ENCODE data around the gene PCDHA7.
"Not testable (repeated sequence)": the region's sequence is repeated elsewhere in the genome, so short reads cannot be mapped to it uniquely, and the experiment has no call there.

The PCDHA7 gene, protein sequence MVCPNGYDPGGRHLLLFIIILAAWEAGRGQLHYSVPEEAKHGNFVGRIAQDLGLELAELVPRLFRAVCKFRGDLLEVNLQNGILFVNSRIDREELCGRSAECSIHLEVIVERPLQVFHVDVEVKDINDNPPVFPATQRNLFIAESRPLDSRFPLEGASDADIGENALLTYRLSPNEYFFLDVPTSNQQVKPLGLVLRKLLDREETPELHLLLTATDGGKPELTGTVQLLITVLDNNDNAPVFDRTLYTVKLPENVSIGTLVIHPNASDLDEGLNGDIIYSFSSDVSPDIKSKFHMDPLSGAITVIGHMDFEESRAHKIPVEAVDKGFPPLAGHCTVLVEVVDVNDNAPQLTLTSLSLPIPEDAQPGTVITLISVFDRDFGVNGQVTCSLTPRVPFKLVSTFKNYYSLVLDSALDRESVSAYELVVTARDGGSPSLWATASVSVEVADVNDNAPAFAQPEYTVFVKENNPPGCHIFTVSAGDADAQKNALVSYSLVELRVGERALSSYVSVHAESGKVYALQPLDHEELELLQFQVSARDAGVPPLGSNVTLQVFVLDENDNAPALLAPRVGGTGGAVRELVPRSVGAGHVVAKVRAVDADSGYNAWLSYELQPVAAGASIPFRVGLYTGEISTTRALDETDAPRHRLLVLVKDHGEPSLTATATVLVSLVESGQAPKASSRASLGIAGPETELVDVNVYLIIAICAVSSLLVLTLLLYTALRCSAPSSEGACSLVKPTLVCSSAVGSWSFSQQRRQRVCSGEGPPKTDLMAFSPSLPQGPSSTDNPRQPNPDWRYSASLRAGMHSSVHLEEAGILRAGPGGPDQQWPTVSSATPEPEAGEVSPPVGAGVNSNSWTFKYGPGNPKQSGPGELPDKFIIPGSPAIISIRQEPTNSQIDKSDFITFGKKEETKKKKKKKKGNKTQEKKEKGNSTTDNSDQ

DNA sequence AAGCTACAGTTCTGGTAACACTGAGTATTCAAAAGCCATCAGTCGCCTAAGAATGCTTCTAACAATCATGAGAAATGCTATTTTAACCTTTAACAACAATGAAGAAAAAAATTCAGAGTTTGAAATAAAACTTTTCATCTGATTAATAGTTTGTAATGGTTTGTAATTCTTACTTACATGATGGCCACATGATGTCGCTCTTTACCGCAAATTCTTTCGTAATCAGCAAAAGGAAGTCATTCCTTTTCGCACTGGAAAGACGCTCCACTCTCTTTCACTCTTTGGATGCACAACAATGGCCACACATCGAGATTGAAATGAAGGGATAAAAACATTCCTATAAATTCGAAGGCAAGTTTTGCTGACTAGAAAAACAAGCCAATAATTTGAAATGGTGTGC, at the start of gene PCDHA7:
TSS of gene PCDHA7 (plus strand) at position 277 of the 400 bp plus-strand sequence. CDS start at position 392, 115 bp downstream.
- DNase-seq (ENCODE audit: low spot score) = peak; percentile 58

DNA sequence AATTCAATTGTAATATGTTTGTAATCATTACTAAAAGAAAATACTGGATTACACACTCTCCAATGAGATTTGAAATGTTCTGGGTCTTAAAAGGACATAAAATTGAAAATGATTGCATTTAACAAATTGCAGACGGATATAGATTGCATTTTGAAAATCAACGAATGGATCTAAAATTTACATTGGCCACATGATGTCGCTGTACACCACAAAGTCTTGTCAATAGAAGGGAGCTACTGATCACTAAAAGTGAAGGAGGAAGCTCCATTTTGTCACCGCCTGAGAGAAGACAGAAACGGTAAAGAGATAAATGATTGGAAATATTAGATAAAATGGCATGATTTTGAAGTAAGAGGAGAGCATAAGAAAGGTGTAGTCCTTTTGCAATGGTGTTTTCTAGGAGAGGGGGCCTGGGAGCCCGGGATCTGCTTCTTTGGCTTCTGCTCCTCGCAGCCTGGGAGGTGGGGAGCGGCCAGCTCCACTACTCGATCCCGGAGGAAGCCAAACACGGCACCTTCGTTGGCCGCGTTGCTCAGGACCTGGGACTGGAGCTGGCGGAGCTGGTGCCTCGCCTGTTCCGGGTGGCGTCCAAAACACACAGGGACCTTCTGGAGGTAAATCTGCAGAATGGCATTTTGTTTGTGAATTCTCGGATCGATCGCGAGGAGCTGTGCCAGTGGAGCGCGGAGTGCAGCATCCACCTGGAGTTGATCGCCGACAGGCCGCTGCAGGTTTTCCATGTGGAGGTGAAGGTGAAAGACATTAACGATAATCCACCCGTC, 48.0 kb upstream of the PCDHA7 start, which contains the start of gene PCDHA1:
TSS of gene PCDHA1 (plus strand) at position 236 of the 782 bp plus-strand sequence.
- DNase-seq (ENCODE audit: low spot score) = peak; percentile 35

DNA sequence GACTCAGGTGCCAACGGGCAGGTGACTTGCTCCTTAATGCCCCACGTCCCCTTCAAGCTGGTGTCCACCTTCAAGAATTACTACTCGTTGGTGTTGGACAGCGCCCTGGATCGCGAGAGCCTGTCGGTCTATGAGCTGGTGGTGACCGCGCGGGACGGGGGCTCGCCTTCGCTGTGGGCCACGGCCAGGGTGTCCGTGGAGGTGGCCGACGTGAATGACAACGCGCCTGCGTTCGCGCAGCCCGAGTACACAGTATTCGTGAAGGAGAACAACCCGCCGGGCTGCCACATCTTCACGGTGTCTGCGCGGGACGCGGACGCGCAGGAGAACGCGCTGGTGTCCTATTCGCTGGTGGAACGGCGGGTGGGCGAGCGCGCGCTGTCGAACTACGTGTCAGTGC, 46.6 kb upstream of the PCDHA7 start:
- not testable (repeated sequence) for DNase-seq (ENCODE audit: low spot score)

DNA sequence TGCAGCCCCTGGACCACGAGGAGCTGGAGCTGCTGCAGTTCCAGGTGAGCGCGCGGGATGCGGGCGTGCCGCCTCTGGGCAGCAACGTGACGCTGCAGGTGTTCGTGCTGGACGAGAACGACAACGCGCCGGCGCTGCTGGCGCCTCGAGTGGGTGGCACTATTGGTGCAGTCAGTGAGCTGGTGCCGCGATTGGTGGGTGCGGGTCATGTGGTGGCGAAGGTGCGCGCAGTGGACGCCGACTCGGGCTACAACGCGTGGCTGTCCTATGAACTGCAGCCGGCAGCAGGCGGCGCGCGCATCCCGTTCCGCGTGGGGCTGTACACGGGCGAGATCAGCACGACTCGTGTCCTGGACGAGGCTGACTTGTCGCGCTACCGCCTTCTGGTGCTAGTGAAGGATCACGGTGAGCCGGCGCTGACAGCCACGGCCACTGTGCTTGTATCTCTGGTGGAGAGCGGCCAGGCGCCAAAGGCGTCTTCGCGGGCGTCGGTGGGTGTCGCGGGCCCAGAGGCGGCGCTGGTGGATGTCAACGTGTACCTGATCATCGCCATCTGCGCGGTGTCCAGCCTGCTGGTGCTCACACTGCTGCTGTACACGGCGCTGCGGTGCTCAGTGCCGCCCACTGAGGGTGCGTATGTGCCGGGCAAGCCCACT, 46.1 kb upstream of the PCDHA7 start:
- not testable (repeated sequence) for DNase-seq (ENCODE audit: low spot score)

DNA sequence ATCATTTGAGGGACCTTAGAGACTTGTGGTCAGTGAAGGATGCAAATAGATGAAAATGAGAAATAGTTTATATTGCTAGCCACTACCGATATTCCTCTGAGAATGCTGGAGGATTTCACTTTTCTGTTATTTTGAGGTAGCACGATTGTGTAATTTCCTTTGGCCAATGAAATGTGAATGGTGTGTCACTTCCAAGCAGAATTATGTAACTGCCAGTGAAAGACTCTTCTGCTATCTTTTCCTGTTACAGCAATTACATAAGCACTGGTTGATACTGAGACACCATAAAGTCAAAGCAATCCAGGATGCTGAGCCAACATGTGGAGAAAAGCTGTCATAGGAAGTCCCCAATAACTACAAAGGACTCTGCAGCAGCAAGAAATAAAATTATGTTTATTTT, 43.0 kb upstream of the PCDHA7 start:
- DNase-seq (ENCODE audit: low spot score) = no peak

DNA sequence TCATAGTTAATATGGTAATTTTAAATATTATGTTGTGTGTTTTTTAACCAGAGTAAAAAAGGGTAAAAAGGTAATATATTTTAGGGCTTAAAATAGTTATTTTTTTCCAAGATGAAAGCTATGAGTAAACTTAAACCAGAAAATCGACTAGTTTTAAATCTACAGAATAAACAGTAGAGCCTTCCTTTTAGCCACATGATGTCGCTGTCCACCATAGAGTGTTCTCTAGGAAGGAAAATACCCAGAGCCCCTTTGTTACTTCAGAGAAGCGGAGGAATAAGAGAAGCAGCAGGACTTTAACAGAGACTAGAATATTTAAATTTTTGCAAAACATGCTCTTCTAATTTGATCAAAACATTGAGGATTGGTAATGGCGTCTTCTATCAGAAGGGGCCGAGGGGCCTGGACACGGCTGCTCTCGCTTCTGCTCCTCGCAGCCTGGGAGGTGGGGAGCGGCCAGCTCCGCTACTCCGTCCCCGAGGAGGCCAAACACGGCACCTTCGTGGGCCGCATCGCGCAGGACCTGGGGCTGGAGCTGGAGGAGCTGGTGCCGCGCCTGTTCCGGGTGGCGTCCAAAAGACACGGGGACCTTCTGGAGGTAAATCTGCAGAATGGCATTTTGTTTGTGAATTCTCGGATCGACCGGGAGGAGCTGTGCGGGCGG, 39.3 kb upstream of the PCDHA7 start, which contains the start of gene PCDHA2:
TSS of gene PCDHA2 (plus strand) at position 258 of the 664 bp plus-strand sequence.
- peak; percentile 53 for DNase-seq (ENCODE audit: low spot score)

DNA sequence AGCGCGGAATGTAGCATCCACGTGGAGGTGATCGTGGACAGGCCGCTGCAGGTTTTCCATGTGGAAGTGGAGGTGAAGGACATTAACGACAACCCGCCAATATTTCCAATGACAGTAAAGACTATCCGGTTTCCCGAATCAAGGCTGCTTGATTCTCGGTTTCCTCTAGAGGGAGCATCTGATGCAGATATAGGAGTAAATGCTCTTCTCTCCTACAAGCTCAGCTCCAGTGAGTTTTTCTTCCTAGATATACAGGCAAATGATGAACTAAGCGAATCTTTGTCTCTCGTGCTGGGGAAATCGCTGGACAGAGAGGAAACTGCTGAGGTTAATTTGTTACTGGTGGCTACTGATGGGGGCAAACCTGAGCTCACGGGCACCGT, 38.8 kb upstream of the PCDHA7 start:
- DNase-seq (ENCODE audit: low spot score) = peak; percentile 33

DNA sequence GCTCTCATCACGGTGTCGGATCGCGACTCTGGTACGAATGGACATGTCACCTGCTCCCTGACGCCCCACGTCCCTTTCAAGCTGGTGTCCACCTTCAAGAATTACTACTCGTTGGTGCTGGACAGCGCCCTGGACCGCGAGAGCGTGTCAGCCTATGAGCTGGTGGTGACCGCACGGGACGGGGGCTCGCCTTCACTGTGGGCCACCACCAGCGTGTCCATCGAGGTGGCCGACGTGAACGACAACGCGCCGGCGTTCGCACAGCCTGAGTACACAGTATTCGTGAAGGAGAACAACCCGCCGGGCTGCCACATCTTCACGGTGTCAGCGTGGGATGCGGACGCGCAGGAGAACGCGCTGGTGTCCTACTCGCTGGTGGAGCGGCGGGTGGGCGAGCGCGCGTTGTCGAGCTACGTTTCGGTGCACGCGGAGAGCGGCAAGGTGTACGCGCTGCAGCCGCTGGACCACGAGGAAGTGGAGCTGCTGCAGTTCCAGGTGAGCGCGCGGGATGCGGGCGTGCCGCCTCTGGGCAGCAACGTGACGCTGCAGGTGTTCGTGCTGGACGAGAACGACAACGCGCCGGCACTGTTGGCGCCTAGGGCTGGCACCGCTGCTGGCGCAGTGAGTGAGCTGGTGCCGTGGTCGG, 37.9 kb upstream of the PCDHA7 start:
- DNase-seq (ENCODE audit: low spot score) = not testable (repeated sequence)

DNA sequence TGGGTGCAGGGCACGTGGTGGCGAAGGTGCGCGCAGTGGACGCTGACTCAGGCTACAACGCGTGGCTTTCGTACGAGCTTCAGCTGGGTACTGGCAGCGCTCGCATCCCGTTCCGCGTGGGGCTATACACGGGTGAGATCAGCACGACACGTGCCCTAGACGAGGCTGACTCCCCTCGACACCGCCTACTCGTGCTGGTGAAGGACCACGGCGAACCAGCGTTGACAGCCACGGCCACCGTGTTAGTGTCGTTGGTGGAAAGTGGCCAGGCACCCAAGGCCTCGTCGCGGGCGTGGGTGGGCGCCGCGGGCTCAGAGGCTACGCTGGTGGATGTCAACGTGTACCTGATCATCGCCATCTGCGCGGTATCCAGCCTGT, 37.4 kb upstream of the PCDHA7 start:
- no peak for DNase-seq (ENCODE audit: low spot score)

DNA sequence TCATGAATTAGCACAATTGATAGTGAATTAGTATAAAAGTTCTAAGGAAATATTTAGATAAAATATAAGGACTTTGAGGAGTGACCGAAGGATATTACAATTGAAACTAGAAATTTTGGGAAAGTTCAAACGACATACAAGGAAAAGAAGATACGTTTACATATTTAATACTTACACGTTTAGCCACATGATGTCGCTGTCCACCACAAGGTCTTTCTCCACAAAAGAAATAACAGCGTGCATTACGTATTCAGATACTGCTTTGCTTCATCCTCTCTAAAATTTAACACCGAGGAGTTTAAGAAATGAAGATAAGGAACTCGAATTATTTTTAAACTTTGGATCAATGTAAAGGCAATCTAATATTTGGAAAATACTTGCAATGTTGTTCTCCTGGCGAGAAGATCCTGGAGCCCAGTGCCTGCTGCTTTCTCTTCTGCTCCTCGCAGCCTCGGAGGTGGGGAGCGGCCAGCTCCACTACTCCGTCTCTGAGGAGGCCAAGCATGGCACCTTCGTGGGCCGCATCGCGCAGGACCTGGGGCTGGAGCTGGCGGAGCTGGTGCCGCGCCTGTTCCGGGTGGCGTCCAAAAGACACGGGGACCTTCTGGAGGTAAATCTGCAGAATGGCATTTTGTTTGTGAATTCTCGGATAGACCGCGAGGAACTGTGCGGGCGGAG, 33.1 kb upstream of the PCDHA7 start, which contains the start of gene PCDHA3:
TSS of gene PCDHA3 (plus strand) at position 242 of the 678 bp plus-strand sequence.
- DNase-seq (ENCODE audit: low spot score) = peak; percentile 70

DNA sequence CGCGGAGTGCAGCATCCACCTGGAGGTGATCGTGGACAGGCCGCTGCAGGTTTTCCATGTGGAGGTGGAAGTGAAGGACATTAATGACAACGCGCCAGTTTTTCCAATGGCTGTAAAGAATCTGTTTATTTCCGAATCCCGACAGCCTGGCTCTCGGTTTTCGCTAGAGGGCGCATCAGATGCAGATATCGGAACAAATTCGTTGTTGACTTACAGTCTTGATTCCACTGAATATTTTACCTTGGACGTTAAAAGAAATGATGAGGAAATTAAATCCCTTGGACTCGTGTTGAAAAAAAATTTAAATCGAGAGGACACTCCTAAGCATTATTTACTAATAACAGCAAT, 32.6 kb upstream of the PCDHA7 start:
- peak; percentile 61 for DNase-seq (ENCODE audit: low spot score)

DNA sequence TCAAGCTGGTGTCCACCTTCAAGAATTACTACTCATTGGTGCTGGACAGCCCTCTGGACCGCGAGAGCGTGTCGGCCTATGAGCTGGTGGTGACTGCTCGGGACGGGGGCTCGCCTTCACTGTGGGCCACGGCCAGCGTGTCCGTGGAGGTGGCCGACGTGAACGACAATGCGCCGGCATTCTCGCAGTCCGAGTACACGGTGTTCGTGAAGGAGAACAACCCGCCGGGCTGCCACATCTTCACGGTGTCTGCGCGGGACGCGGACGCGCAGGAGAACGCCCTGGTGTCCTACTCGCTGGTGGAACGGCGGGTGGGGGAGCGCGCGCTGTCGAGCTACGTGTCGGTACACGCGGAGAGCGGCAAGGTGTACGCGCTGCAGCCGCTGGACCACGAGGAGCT, 31.7 kb upstream of the PCDHA7 start:
- DNase-seq (ENCODE audit: low spot score) = not testable (repeated sequence)

DNA sequence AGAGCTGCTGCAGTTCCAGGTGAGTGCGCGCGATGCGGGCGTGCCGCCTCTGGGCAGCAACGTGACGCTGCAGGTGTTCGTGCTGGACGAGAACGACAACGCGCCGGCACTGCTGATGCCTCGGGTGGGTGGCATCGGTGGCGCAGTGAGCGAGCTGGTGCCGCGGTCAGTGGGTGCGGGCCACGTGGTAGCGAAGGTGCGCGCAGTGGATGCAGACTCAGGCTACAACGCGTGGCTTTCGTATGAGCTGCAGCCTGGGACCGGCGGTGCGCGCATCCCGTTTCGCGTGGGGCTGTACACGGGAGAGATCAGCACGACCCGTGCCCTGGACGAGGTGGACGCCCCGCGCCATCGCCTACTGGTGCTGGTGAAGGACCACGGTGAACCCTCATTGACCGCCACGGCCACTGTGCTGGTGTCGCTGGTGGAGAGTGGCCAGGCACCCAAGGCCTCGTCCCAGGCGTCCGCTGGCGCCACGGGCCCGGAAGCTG, 31.2 kb upstream of the PCDHA7 start:
- DNase-seq (ENCODE audit: low spot score) = no peak

DNA sequence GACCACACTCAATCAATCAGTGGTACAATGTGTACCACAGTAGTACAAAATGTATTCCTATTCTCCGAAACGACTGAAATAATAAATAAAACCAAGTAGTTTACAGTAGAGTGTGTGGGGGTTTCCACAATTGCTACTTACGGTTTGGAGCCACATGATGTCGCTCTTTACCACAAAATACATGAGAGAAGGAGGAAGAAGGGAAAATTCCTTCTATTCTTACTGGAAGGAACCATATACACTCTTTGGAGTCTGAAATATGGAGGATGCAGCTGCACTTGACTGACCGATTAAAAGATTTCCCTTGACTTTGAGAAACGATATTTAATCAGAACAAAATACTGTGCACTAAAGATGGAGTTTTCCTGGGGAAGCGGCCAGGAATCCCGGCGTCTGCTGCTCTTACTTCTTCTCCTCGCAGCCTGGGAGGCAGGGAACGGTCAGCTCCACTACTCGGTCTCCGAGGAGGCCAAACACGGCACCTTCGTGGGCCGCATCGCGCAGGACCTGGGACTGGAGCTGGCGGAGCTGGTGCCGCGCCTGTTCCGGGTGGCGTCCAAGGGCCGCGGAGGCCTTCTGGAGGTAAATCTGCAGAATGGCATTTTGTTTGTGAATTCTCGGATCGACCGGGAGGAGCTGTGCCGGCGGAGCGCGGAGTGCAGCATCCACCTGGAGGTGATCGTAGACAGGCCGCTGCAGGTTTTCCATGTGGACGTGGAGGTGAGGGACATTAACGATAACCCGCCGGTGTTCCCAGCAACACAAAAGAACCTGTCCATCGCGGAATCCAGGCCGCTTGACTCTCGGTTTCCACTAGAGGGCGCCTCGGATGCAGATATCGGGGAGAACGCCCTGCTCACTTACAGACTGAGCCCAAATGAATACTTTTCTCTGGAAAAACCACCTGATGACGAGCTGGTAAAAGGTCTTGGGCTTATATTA, 27.0 kb upstream of the PCDHA7 start, which contains the start of gene PCDHA4:
TSS of gene PCDHA4 (plus strand) at position 235 of the 942 bp plus-strand sequence.
- peak; percentile 59 for DNase-seq (ENCODE audit: low spot score)

DNA sequence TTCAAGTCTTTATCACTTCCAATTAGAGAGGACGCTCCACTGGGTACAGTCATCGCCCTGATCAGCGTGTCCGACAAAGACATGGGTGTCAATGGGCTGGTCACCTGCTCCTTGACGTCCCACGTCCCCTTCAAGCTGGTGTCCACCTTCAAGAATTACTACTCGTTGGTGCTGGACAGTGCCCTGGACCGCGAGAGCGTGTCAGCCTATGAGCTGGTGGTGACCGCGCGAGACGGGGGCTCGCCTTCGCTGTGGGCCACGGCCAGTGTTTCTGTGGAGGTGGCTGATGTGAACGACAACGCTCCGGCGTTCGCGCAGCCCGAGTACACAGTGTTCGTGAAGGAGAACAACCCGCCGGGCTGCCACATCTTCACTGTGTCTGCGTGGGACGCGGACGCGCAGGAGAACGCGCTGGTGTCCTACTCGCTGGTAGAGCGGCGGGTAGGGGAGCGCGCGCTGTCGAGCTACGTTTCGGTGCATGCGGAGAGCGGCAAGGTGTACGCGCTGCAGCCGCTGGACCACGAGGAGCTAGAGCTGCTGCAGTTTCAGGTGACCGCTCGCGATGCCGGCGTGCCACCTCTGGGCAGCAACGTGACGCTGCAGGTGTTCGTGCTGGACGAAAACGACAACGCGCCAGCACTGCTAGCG, 25.7 kb upstream of the PCDHA7 start:
- DNase-seq (ENCODE audit: low spot score) = not testable (repeated sequence)

DNA sequence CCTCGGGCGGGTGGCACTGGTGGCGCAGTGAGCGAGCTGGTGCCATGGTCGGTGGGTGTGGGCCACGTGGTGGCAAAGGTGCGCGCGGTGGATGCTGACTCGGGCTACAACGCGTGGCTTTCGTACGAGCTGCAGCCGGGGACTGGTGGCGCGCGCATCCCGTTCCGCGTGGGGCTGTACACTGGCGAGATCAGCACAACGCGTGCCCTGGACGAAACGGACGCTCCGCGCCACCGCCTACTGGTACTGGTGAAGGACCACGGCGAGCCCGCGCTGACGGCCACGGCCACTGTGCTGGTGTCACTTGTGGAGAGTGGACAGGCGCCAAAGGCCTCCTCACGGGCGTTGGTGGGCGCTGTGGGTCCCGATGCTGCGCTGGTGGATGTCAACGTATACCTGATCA, 25.2 kb upstream of the PCDHA7 start:
- DNase-seq (ENCODE audit: low spot score) = no peak

DNA sequence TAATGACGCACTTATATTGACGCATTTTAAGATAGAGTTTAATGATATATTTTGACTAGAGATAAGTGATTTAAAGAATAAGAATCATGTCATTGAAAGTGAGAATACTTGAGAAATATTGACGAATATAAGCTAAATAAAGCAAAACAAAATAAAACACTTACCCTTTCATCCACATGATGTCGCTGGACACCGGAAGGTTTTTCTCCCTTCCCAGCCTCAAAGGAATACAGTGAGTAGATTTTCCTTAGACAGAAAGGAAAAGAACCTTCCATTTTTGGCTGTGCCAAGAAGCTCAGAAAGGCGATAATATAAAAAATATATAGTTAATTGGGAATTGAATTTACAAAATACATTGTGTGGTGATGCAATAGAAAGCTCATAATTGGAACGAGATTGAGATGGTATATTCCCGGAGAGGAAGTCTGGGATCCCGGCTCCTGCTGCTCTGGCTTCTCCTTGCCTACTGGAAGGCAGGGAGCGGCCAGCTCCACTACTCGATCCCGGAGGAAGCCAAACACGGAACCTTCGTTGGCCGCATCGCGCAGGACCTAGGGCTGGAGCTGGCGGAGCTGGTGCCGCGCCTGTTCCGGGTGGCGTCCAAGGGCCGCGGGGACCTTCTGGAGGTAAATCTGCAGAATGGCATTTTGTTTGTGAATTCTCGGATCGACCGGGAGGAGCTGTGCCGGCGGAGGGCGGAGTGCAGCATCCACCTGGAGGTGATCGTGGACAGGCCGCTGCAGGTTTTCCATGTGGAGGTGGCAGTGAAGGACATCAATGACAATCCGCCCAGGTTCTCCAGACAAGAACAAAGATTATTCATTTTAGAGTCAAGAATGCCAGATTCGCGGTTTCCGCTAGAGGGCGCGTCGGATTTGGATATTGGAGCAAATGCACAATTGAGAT, 12.4 kb upstream of the PCDHA7 start, which contains the start of gene PCDHA5:
TSS of gene PCDHA5 (plus strand) at position 239 of the 906 bp plus-strand sequence.
- DNase-seq (ENCODE audit: low spot score) = peak; percentile 33

Measured in globus pallidus (tissue), 1 donor.